Astrocyte (in vitro differentiated cells and primary cell): ENCODE measurements around the gene SEMA6B.

ENCODE experiments used
- EZH2 ChIP-seq: IDR thresholded peaks from 2 replicates; pipeline ENCODE4 v1.6.1; 2012; ENCODE audit warnings: mild to moderate bottlenecking, low read length, inconsistent platforms; ENCODE audit not compliant: insufficient read depth
- TF ChIP-seq, protein P1 (sequence below): IDR thresholded peaks from 2 replicates; pipeline ENCODE4 v1.5.1; 2011; ENCODE audit warnings: low read depth, mild to moderate bottlenecking, inconsistent platforms, low read length, moderate library complexity; ENCODE audit not compliant: insufficient read depth

- TF ChIP-seq, protein P1, sequence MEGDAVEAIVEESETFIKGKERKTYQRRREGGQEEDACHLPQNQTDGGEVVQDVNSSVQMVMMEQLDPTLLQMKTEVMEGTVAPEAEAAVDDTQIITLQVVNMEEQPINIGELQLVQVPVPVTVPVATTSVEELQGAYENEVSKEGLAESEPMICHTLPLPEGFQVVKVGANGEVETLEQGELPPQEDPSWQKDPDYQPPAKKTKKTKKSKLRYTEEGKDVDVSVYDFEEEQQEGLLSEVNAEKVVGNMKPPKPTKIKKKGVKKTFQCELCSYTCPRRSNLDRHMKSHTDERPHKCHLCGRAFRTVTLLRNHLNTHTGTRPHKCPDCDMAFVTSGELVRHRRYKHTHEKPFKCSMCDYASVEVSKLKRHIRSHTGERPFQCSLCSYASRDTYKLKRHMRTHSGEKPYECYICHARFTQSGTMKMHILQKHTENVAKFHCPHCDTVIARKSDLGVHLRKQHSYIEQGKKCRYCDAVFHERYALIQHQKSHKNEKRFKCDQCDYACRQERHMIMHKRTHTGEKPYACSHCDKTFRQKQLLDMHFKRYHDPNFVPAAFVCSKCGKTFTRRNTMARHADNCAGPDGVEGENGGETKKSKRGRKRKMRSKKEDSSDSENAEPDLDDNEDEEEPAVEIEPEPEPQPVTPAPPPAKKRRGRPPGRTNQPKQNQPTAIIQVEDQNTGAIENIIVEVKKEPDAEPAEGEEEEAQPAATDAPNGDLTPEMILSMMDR = no peak
- TF ChIP-seq EZH2 = no peak
Observed at GRCh38 chr19:4499318-4499717, 60.2 kb downstream of the SEMA6B start.
